Stimulated activated CD4-positive, alpha-beta T cell treated with anti-CD3 and anti-CD28 coated beads, Interleukin-2, amount 100 ng/mL, for 24 hours (primary cell): ENCODE results near the gene DIS3L2.
A peak's percentile ranks its signal among the peaks of the same experiment; 100 is the strongest.

ENCODE experiments used
- DNase-seq, 2 donors: peaks; one replicate each; pipeline ENCODE4 v3.0.0-alpha.2; 2020

DIS3L2 gene

GRCh38 chr2:232280341-232280740 is 318.8 kb downstream of the DIS3L2 start:
- no peak for DNase-seq

GRCh38 chr2:232281858-232282507 is 320.5 kb downstream of the DIS3L2 start:
- DNase-seq, result no peak

GRCh38 chr2:232282508-232283055 is 321.1 kb downstream of the DIS3L2 start:
- DNase-seq, result no peak

GRCh38 chr2:232286001-232286868 is 324.7 kb downstream of the DIS3L2 start:
- DNase-seq, result no peak

GRCh38 chr2:232287316-232287715 is 325.8 kb downstream of the DIS3L2 start:
- DNase-seq, result no peak

- no peak for DNase-seq
Measured at GRCh38 chr2:232288489-232289030, 327.0 kb downstream of the DIS3L2 start.

- no peak for DNase-seq
Measured at GRCh38 chr2:232290668-232291067, 329.2 kb downstream of the DIS3L2 start.

- DNase-seq, result no peak
Measured at GRCh38 chr2:232291343-232291742, 329.8 kb downstream of the DIS3L2 start.

- peak; percentile 52 to 72 for DNase-seq
Measured at GRCh38 chr2:232292395-232293154, 331.1 kb downstream of the DIS3L2 start.

- no peak for DNase-seq
Measured at GRCh38 chr2:232293191-232293590, 331.7 kb downstream of the DIS3L2 start.

- DNase-seq, result no peak
Measured at GRCh38 chr2:232295971-232296370, 334.5 kb downstream of the DIS3L2 start.

- DNase-seq, result no peak
Measured at GRCh38 chr2:232296776-232297525, 335.4 kb downstream of the DIS3L2 start.

- DNase-seq, result no peak
Measured at GRCh38 chr2:232299084-232299483, 337.6 kb downstream of the DIS3L2 start.

- DNase-seq, result no peak
Measured at GRCh38 chr2:232299927-232300674, 338.6 kb downstream of the DIS3L2 start.

GRCh38 chr2:232300894-232301387 is 339.4 kb downstream of the DIS3L2 start:
- DNase-seq, result no peak

- DNase-seq, result no peak
Measured at GRCh38 chr2:232304236-232304635, 342.7 kb downstream of the DIS3L2 start.

- DNase-seq, result no peak
Measured at GRCh38 chr2:232306741-232307305, 345.3 kb downstream of the DIS3L2 start.

- no peak for DNase-seq
Measured at GRCh38 chr2:232307854-232308253, 346.3 kb downstream of the DIS3L2 start.

GRCh38 chr2:232308986-232309385 is 347.5 kb downstream of the DIS3L2 start:
- DNase-seq, result no peak

- DNase-seq, result no peak
Measured at GRCh38 chr2:232309592-232309991, 348.1 kb downstream of the DIS3L2 start.

- peak in 1 of 2 donors; percentile 35 for DNase-seq
Measured at GRCh38 chr2:232310121-232310520, 348.6 kb downstream of the DIS3L2 start.
